Rectal smooth muscle tissue (tissue), 1 donor: ENCODE measurements around the gene NKTR.

Experiments
- H3K27ac ChIP-seq: one replicate; pipeline ENCODE4 v1.7.0; 2013; ENCODE audit warnings: low read depth, low read length, inconsistent platforms
- H3K27me3 ChIP-seq: one replicate; pipeline ENCODE4 v1.7.0; 2013; ENCODE audit warnings: low read length; ENCODE audit not compliant: control insufficient read depth, insufficient read depth
- H3K36me3 ChIP-seq: one replicate; pipeline ENCODE4 v1.7.0; 2013; ENCODE audit warnings: low read length; ENCODE audit not compliant: control insufficient read depth, insufficient read depth
- H3K4me1 ChIP-seq: one replicate; pipeline ENCODE4 v1.7.0; 2013; ENCODE audit warnings: low read length; ENCODE audit not compliant: control insufficient read depth, insufficient read depth
- H3K4me3 ChIP-seq: one replicate; pipeline ENCODE4 v1.7.0; 2013; ENCODE audit warnings: low read length
- H3K9ac ChIP-seq: one replicate; pipeline ENCODE4 v1.7.0; 2013; ENCODE audit warnings: low read length

The NKTR gene

DNA sequence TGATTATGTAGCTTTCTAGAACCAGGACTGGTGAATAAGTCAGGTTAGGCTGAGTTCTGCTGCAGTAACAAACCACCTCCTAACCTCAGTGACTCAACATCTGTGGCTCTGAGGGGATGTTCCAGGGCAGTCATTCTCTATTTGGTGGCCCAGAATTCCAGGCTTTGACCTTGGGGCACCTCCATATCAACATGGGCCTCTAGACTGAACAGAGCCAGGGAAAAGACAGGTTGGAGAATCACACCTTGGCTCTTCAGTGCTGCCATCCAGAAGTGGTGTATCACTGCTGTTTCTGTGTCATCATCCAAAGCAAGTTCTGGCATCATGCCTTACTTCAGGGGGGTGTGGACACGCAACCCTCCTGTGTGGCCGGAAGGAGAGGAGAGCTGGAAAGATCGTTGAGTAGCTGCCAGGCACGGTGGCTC is 68.3 kb downstream of the NKTR start:
- Histone ChIP-seq H3K27me3 (no peaks in the 10 kb centered on the region), H3K9ac (no peak overlapping the region), H3K36me3 (no peaks in the 10 kb centered on the region), H3K4me3 (no peak overlapping the region), H3K4me1 (peaks cover 13% of the 10 kb centered on the region), H3K27ac (no peak overlapping the region)

DNA sequence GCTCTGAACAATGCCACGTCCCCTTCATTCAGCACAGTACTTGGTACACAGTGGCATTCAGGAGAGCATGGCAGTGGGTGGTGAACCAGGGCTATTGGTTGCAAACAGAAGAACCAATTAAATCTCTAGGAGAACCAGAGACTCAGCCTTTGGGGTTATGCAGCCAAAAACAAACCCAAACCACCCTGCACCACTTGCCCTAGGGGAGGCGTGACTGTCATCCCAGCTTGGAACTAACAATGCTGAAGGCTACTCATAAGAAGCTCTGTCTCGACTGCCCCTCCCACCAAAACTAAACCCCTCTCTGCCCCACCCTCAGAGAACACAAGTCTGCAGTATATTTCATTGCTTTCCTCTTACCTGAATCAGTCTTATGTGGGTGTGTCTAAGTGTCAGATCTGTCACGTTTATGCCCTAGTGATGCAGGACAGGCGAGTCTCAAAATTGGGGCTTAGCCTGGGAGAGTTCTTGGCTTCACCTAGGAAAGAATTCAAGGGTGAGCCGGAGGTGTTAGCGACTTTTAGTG is 69.6 kb downstream of the NKTR start:
- Histone ChIP-seq H3K9ac (no peak overlapping the region), H3K27me3 (no peaks in the 10 kb centered on the region), H3K4me1 (peaks cover 13% of the 10 kb centered on the region), H3K4me3 (no peak overlapping the region), H3K27ac (no peak overlapping the region), H3K36me3 (no peaks in the 10 kb centered on the region)

DNA sequence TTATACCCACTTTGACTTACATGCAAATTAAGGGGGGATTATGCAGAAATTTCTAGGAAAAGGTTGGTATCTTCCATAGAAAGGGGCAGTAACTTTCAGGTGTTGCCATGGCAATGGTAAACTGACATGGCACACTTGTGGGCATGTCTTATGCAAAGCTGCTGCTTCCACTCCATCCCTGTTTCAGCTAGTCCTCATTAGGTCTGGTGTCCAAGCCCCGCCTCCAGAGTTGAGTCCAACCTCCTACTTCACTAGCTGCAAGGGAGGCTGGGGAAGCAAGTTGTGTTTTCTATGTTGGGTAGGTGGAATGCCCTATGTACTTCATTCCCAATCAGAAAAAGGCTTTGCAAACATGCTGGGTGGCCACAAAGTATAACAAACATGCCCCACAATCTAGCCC is 70.2 kb downstream of the NKTR start:
- Histone ChIP-seq H3K27ac (no peak overlapping the region), H3K9ac (no peak overlapping the region), H3K4me3 (no peak overlapping the region)

DNA sequence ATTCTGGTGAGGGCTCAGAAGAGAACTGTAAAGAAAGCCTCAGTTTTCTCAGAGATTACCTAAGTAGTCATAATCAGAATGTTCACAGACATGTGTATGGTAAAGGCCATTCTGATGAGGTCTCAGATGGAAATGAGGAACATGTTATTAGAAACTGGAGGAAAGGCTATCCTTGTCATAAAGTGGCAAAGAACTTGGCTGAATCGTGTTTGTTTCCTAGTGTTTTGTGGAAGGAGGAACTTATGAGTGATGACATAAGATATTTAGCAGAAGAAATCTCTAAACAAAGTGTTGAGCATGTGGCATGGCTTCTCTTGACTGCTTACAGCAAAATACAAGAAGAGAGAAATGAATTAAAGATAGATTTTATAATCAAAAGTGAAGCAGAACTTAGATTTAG is 72.0 kb downstream of the NKTR start:
- H3K9ac ChIP-seq = no peak overlapping the region
- peaks cover 4% of the 10 kb centered on the region for H3K4me1 ChIP-seq
- H3K27ac ChIP-seq = no peak overlapping the region
- H3K36me3 ChIP-seq = no peaks in the 10 kb centered on the region
- H3K27me3 ChIP-seq = no peaks in the 10 kb centered on the region
- no peak overlapping the region for H3K4me3 ChIP-seq

More for the DNA sequence above, 70.2 kb downstream of the NKTR start:
- Histone ChIP-seq H3K36me3 (no peaks in the 10 kb centered on the region), H3K4me1 (peaks cover 13% of the 10 kb centered on the region), H3K27me3 (no peaks in the 10 kb centered on the region)

DNA sequence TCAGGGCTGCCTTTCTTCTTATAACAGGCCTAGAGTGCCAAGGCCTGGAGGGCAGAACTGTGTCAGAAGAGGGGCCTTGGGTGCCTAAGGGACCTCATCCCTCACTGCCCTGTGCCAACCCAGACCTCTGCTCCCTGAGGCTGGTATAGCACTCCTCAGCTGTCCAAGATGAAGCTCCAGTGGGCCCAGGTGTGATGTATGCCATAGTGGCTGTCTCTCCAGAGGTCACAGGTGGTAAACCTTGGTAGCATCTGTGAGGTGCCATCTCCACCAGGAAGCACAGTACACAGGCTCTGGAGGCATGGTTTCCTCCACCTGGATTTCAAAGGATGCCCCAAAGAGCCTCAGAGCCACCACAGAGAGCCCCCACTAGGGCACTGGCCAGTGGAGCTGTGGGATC is 72.6 kb downstream of the NKTR start:
- H3K9ac ChIP-seq = no peak overlapping the region
- no peak overlapping the region for H3K4me3 ChIP-seq
- H3K4me1 ChIP-seq = no peaks in the 10 kb centered on the region
- no peaks in the 10 kb centered on the region for H3K36me3 ChIP-seq
- H3K27me3 ChIP-seq = no peaks in the 10 kb centered on the region
- no peak overlapping the region for H3K27ac ChIP-seq

DNA sequence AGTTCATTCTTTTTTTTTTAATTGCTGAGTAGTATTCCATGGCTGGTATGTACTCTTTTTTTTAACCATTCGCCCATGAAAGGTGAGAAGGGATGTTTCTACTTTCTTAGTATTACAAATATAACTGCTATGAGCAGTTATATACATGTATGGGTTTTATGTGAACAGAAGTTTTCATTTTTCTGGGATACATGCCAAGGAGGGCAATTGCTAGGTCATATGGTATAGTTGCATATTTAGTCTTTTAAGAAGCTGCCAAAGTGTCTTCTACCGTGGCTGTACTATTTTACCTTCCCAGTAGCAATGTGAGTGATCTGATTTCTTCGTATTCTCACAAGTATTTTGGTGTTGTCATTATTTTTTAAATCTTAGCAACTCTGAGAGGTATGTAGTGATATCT is 73.7 kb downstream of the NKTR start:
- Histone ChIP-seq H3K4me1 (no peaks in the 10 kb centered on the region), H3K27ac (no peak overlapping the region), H3K4me3 (no peak overlapping the region), H3K27me3 (no peaks in the 10 kb centered on the region), H3K9ac (no peak overlapping the region), H3K36me3 (no peaks in the 10 kb centered on the region)

DNA sequence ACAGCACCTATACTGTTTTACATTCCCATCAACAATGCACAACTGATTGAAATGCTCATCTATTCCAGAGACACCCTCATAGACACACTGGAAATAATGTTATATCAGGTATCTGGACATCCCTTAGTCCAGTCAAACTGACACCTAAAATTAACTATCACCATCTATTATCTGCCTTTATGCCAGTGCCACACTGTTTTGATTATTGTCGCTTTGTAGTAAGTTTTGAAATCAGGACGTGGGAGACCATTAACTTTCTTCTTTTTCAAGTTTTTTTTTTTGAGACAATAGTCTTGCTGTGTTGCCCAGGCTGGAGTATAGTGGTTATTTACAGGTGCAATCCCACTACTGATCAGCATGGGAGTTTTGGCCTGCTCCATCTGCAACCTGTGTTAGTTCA is 75.4 kb downstream of the NKTR start:
- no peak overlapping the region for H3K4me3 ChIP-seq

DNA sequence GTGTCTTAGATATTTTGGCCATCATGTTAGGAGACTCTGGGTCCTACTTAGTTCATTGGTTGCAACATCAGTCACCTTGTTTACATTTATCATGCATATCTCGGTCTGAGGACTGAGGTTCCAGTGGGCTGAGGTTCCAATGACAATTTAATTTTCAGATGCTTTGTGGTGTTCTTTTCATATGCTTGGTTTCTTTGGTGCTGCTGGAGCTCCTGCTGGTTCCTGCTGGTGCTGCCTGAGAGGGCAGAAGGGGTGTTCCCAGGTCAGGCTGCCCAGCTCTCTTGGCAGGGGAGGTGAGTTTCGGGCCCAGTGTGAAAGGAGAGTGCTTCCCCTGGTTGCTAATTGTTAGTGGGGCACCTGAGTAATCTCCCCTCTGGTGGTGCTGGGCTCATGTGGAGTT is 78.0 kb downstream of the NKTR start:
- H3K4me3 ChIP-seq = no peak overlapping the region

More for the DNA sequence above, 75.4 kb downstream of the NKTR start:
- Histone ChIP-seq H3K9ac (no peak overlapping the region), H3K27ac (no peak overlapping the region), H3K4me1 (no peaks in the 10 kb centered on the region), H3K27me3 (no peaks in the 10 kb centered on the region), H3K36me3 (no peaks in the 10 kb centered on the region)

DNA sequence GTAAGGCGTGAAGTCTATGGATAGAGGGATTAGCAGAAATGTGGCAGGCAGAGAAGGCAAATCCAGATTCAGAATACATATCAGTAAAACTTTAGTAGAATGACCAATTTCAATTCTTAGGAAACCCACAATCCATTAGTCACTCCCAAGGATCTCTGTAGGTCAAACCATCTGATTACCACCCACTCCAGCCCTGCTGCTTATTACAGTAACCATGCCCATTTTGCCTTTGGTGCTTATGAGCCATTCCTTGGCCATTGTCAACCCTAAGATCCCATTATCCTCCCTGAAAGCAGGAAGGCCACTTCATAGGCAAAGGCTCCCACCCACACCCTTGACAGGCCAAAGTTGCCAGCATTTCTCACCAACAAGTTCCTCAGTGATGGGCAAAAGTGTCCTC is 79.8 kb downstream of the NKTR start:
- Histone ChIP-seq H3K27ac (no peak overlapping the region), H3K9ac (no peak overlapping the region), H3K4me3 (no peak overlapping the region)

More for the DNA sequence above, 78.0 kb downstream of the NKTR start:
- Histone ChIP-seq H3K9ac (no peak overlapping the region), H3K4me1 (no peaks in the 10 kb centered on the region), H3K27ac (no peak overlapping the region), H3K36me3 (no peaks in the 10 kb centered on the region), H3K27me3 (no peaks in the 10 kb centered on the region)

DNA sequence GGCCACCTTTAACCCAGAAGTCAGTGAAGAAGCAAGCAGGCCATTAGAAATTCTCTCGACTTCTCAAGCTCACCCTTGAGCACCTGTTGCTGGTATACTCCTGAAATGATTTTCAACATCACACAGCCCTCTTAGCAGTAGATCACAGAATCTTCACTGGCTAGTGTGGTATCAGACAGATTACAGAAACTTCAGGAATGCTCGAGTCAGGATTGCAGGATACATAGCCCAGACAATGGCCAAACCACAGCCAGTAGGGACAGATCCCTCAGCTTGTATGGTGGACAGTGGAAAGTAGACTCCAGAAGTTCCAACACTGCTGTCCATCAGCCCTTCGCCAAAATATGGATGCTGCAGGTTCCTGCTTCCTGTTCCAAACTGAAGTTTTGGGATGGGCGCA is 80.3 kb downstream of the NKTR start:
- Histone ChIP-seq H3K27ac (no peak overlapping the region), H3K36me3 (no peaks in the 10 kb centered on the region), H3K9ac (no peak overlapping the region), H3K4me3 (no peak overlapping the region), H3K4me1 (no peaks in the 10 kb centered on the region), H3K27me3 (no peaks in the 10 kb centered on the region)

More for the DNA sequence above, 79.8 kb downstream of the NKTR start:
- no peaks in the 10 kb centered on the region for H3K27me3 ChIP-seq
- no peaks in the 10 kb centered on the region for H3K4me1 ChIP-seq
- H3K36me3 ChIP-seq = no peaks in the 10 kb centered on the region

DNA sequence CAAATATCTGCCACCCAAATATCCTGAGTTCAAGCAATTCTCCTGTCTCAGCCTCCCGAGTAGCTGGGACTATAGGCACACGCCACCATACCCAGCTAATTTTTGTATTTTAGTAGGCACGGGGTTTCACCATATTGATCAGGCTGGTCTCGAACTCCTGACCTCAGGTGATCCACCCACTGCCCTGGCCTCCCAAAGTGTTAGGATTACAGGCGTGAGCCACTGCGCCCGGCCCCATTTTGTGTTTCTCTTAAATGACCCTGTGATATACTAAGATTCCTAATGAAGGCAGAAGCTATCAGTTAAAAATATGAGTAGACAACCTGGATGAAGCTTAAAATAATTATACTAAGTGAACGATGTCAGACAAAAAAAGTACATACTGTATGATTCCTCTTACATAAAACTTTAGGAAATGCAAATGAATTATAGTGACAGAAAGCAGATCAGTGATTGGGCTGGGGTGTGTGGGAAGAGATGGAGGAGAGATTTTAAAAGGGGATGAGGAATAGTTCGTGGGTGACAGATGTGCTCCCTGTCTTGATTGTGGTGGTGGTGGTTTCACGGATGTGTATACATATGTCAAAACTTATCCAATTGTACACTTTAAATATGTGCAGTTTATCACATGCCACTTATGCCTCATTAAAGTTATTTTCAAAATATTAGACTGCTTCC is 81.0 kb downstream of the NKTR start:
- Histone ChIP-seq H3K4me1 (no peaks in the 10 kb centered on the region), H3K27ac (no peak overlapping the region), H3K36me3 (no peaks in the 10 kb centered on the region), H3K27me3 (no peaks in the 10 kb centered on the region), H3K9ac (no peak overlapping the region), H3K4me3 (no peak overlapping the region)

DNA sequence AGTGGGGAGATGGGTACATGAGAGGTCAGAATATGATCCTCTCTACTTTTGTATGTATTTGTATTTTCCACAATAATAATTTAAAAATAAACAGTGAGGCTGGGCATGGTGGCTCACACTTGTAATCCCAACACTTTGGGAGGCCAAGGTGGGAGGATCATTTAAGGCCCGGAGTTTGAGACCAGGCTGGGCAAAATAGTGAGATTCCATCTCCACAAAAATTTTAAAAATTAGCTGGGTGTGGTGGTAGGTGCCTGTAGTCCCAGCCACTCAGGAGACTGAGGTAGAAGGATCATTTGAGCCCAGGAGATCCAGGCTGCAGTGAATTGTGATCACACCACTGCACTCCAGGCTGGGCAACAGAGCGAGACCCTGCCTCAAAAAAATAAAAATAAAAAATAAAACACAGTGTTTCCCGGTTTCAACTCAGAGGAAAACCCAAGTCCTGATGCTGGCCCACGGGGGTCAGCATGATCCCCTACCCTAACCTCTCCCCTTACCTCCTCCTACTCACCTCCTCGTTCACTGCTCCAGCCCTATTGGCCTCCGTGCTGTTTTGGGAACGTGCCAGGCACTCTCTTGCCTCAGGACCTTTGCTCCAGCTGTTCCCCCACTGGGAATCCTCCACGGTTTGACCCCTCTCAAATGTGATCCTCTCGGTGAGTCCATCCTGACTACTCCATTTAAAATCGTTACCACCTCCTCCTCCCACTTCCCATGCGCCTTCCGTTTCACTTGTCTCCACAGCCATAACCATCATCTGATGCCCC is 82.0 kb downstream of the NKTR start:
- H3K27ac ChIP-seq = no peak overlapping the region

More for the DNA sequence above, 82.0 kb downstream of the NKTR start:
- no peaks in the 10 kb centered on the region for H3K4me1 ChIP-seq
- H3K36me3 ChIP-seq = no peaks in the 10 kb centered on the region
- H3K27me3 ChIP-seq = no peaks in the 10 kb centered on the region
- H3K4me3 ChIP-seq = no peak overlapping the region
- no peak overlapping the region for H3K9ac ChIP-seq
